Trophoblast cell (in vitro differentiated cells and primary cell): ENCODE measurements around the gene PDE4D.

ENCODE experiments used
- DNase-seq, 2 donors: peaks; one replicate each; pipeline ENCODE4 v3.0.0-alpha.2; 2016
- H2AFZ ChIP-seq: 2 replicates; pipeline ENCODE4 v1.6.1; 2013; ENCODE audit warnings: low read length, moderate library complexity, mild to moderate bottlenecking; ENCODE audit not compliant: insufficient read depth, poor library complexity
- H2AK5ac ChIP-seq: 2 replicates; pipeline ENCODE4 v1.6.1; 2013; ENCODE audit warnings: mild to moderate bottlenecking, low read length
- H2BK120ac ChIP-seq: 2 replicates; pipeline ENCODE4 v1.6.1; 2013; ENCODE audit warnings: low read length, mild to moderate bottlenecking, moderate library complexity; ENCODE audit not compliant: insufficient read depth, poor library complexity
- H2BK12ac ChIP-seq: 2 replicates; pipeline ENCODE4 v1.6.1; 2013; ENCODE audit warnings: mild to moderate bottlenecking, low read length, moderate library complexity
- H2BK5ac ChIP-seq: 2 replicates; pipeline ENCODE4 v1.6.1; 2013; ENCODE audit warnings: low read length, low read depth, moderate library complexity, mild to moderate bottlenecking; ENCODE audit not compliant: poor library complexity
- H3K14ac ChIP-seq: 2 replicates; pipeline ENCODE4 v1.6.1; 2013; ENCODE audit warnings: mild to moderate bottlenecking, low read length
- H3K18ac ChIP-seq: 2 replicates; pipeline ENCODE4 v1.6.1; 2013; ENCODE audit warnings: mild to moderate bottlenecking, low read length
- H3K23ac ChIP-seq: 2 replicates; pipeline ENCODE4 v1.6.1; 2013; ENCODE audit warnings: low read length
- H3K27ac ChIP-seq: 2 replicates; pipeline ENCODE4 v1.5.1; 2013; ENCODE audit warnings: low read depth, mild to moderate bottlenecking, inconsistent platforms, low read length, moderate library complexity
- H3K27me3 ChIP-seq: 2 replicates; pipeline ENCODE4 v1.6.1; 2013; ENCODE audit warnings: inconsistent platforms, mild to moderate bottlenecking, low read length, moderate library complexity; ENCODE audit not compliant: insufficient read depth
- H3K36me3 ChIP-seq, 2 experiments: 1 replicate in 1 of 2; 2 replicates in 1 of 2; pipeline ENCODE4 v1.6.1; 2013; ENCODE audit warnings: low read length in 2 of 2, mild to moderate bottlenecking in 2 of 2, moderate library complexity in 1 of 2; ENCODE audit not compliant: insufficient read depth in 2 of 2, control insufficient read depth in 1 of 2
- H3K4ac ChIP-seq: 2 replicates; pipeline ENCODE4 v1.6.1; 2013; ENCODE audit warnings: low read depth, mild to moderate bottlenecking, low read length, moderate library complexity
- H3K4me1 ChIP-seq, 2 experiments: 1 replicate in 1 of 2; 2 replicates in 1 of 2; pipeline ENCODE4 v1.6.1; 2013; ENCODE audit warnings: low read length in 2 of 2, mild to moderate bottlenecking in 2 of 2, moderate library complexity in 1 of 2; ENCODE audit not compliant: insufficient read depth in 2 of 2, control insufficient read depth in 1 of 2
- H3K4me2 ChIP-seq: 2 replicates; pipeline ENCODE4 v1.6.1; 2013; ENCODE audit warnings: inconsistent platforms, mild to moderate bottlenecking, low read length, moderate library complexity
- H3K4me3 ChIP-seq: 2 replicates; pipeline ENCODE4 v1.5.1; 2013; ENCODE audit warnings: mild to moderate bottlenecking, low read depth, low read length, inconsistent platforms
- H3K79me1 ChIP-seq: one replicate; pipeline ENCODE4 v1.6.1; 2013; ENCODE audit warnings: low read length
- H3K79me2 ChIP-seq: 2 replicates; pipeline ENCODE4 v1.6.1; 2013; ENCODE audit warnings: low read length, mild to moderate bottlenecking; ENCODE audit not compliant: control insufficient read depth, insufficient read depth, poor library complexity
- H3K9ac ChIP-seq: 2 replicates; pipeline ENCODE4 v1.6.1; 2013; ENCODE audit warnings: mild to moderate bottlenecking, low read length
- H3K9me3 ChIP-seq: 2 replicates; pipeline ENCODE4 v1.6.1; 2013; ENCODE audit warnings: low read depth, mild to moderate bottlenecking, control low read depth, inconsistent platforms, low read length; ENCODE audit not compliant: insufficient read depth
- H4K12ac ChIP-seq: 2 replicates; pipeline ENCODE4 v1.6.1; 2013; ENCODE audit warnings: low read depth, mild to moderate bottlenecking, low read length, moderate library complexity
- H4K8ac ChIP-seq: 2 replicates; pipeline ENCODE4 v1.6.1; 2013; ENCODE audit warnings: low read depth, mild to moderate bottlenecking, low read length, moderate library complexity
- H4K91ac ChIP-seq: one replicate; pipeline ENCODE4 v1.6.1; 2013; ENCODE audit warnings: low read depth, mild to moderate bottlenecking, low read length, moderate library complexity
- WGBS: extraction: QIAGEN DNeasy Blood & Tissue Kit; methylation state at CpG from one replicate; pipeline ENCODE4 v1.1.7; 2013; ENCODE audit warnings: missing lambda C conversion rate; ENCODE audit not compliant: insufficient read length, insufficient coverage; ENCODE audit errors: extremely low coverage; 5-methylcytosine and 5-hydroxymethylcytosine counted together

PDE4D gene

GRCh38 chr5:59652449-59652848 is 241.1 kb downstream of the PDE4D start:
- Histone ChIP-seq H3K79me2 (no peaks in the 10 kb centered on the region), H3K18ac (no peak overlapping the region), H3K36me3 (no peaks in the 10 kb centered on the region), H3K27me3 (no peaks in the 10 kb centered on the region), H2AK5ac (no peak overlapping the region), H3K79me1 (no peaks in the 10 kb centered on the region), H3K4me3 (no peak overlapping the region), H3K14ac (no peak overlapping the region), H3K23ac (no peak overlapping the region), H2BK12ac (no peak overlapping the region), H3K4ac (no peak overlapping the region), H3K4me2 (no peak overlapping the region), H2AFZ (no peak overlapping the region), H4K12ac (no peak overlapping the region), H3K9me3 (no peaks in the 10 kb centered on the region), H4K8ac (no peak overlapping the region), H3K4me1 (no peaks in the 10 kb centered on the region), H4K91ac (no peak overlapping the region), H2BK5ac (no peak overlapping the region), H3K27ac (no peak overlapping the region), H2BK120ac (no peak overlapping the region), H3K9ac (no peak overlapping the region)
- no peak for DNase-seq
- no CpG with 5 or more reads among the region's 2 CpGs for WGBS

GRCh38 chr5:59648949-59649921 is 244.3 kb downstream of the PDE4D start:
- no peak overlapping the region for H2BK120ac ChIP-seq
- no peak overlapping the region for H3K14ac ChIP-seq
- no peak overlapping the region for H3K18ac ChIP-seq
- no peak overlapping the region for H3K4ac ChIP-seq
- H3K4me2 ChIP-seq, result no peak overlapping the region
- no peaks in the 10 kb centered on the region for H3K36me3 ChIP-seq
- no CpG with 5 or more reads among the region's 8 CpGs for WGBS
- no peak overlapping the region for H3K4me3 ChIP-seq
- DNase-seq, result peak; percentile 84 to 91
- no peaks in the 10 kb centered on the region for H3K4me1 ChIP-seq
- no peak overlapping the region for H2AFZ ChIP-seq
- H3K9me3 ChIP-seq, result no peaks in the 10 kb centered on the region
- no peak overlapping the region for H4K91ac ChIP-seq
- no peak overlapping the region for H3K9ac ChIP-seq
- H4K8ac ChIP-seq, result no peak overlapping the region
- H3K79me2 ChIP-seq, result no peaks in the 10 kb centered on the region
- H4K12ac ChIP-seq, result no peak overlapping the region
- H3K27me3 ChIP-seq, result no peaks in the 10 kb centered on the region
- H2BK5ac ChIP-seq, result no peak overlapping the region
- H3K27ac ChIP-seq, result no peak overlapping the region
- H2BK12ac ChIP-seq, result no peak overlapping the region
- no peak overlapping the region for H3K23ac ChIP-seq
- H2AK5ac ChIP-seq, result no peak overlapping the region
- no peaks in the 10 kb centered on the region for H3K79me1 ChIP-seq

- Histone ChIP-seq H4K8ac (no peak overlapping the region), H3K4me2 (no peak overlapping the region), H3K9ac (no peak overlapping the region), H4K91ac (no peak overlapping the region), H4K12ac (no peak overlapping the region), H3K4me1 (no peaks in the 10 kb centered on the region), H2BK5ac (no peak overlapping the region), H3K79me2 (no peaks in the 10 kb centered on the region), H3K4ac (no peak overlapping the region), H2AFZ (no peak overlapping the region), H3K18ac (no peak overlapping the region), H3K9me3 (no peaks in the 10 kb centered on the region), H3K79me1 (no peaks in the 10 kb centered on the region), H3K27me3 (no peaks in the 10 kb centered on the region), H3K14ac (no peak overlapping the region), H3K36me3 (no peaks in the 10 kb centered on the region), H3K4me3 (no peak overlapping the region), H3K27ac (no peak overlapping the region), H2AK5ac (no peak overlapping the region), H2BK120ac (no peak overlapping the region), H3K23ac (no peak overlapping the region), H2BK12ac (no peak overlapping the region)
- no CpG with 5 or more reads among the region's 1 CpG for WGBS
- peak in 1 of 2 donors; percentile 51 for DNase-seq
Measured at GRCh38 chr5:59648038-59648831, 245.3 kb downstream of the PDE4D start.

DNA sequence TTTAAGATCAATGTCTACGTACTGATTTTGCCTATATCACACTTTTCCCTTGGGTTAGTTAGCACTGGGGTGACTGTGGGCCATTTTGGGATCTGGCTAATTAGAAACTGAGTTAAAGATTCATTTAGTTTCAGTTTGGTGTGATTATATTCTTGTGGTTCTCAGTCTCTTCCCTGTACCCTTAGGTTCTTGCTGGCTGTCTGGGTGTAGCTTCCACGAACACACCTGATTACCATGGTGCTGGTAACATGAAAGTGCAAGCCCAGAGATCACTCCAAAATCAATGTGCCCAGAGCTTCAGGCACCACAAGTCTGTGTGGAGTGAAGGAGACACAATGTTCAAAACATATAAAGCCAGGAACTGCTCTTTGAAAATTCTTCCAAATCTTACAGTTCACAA is 248.1 kb downstream of the PDE4D start:
- no CpG with 5 or more reads among the region's 2 CpGs for WGBS
- H3K4me1 ChIP-seq, result peaks cover 0 to 2% of the 10 kb centered on the region in 2 experiments
- H2BK12ac ChIP-seq, result no peak overlapping the region
- no peak overlapping the region for H4K12ac ChIP-seq
- no peak overlapping the region for H3K4ac ChIP-seq
- no peak overlapping the region for H2AK5ac ChIP-seq
- no peak overlapping the region for H3K23ac ChIP-seq
- no peak for DNase-seq
- H3K79me2 ChIP-seq, result no peaks in the 10 kb centered on the region
- no peaks in the 10 kb centered on the region for H3K79me1 ChIP-seq
- no peak overlapping the region for H4K8ac ChIP-seq
- no peak overlapping the region for H3K14ac ChIP-seq
- H2BK120ac ChIP-seq, result no peak overlapping the region
- H3K4me2 ChIP-seq, result no peak overlapping the region
- H2BK5ac ChIP-seq, result no peak overlapping the region
- no peak overlapping the region for H3K9ac ChIP-seq
- no peak overlapping the region for H4K91ac ChIP-seq
- no peaks in the 10 kb centered on the region for H3K36me3 ChIP-seq
- H3K18ac ChIP-seq, result no peak overlapping the region
- no peak overlapping the region for H2AFZ ChIP-seq
- H3K27me3 ChIP-seq, result no peaks in the 10 kb centered on the region
- no peak overlapping the region for H3K4me3 ChIP-seq
- H3K9me3 ChIP-seq, result no peaks in the 10 kb centered on the region
- H3K27ac ChIP-seq, result no peak overlapping the region
